ENCODE data around the gene MYO7A.

DNA sequence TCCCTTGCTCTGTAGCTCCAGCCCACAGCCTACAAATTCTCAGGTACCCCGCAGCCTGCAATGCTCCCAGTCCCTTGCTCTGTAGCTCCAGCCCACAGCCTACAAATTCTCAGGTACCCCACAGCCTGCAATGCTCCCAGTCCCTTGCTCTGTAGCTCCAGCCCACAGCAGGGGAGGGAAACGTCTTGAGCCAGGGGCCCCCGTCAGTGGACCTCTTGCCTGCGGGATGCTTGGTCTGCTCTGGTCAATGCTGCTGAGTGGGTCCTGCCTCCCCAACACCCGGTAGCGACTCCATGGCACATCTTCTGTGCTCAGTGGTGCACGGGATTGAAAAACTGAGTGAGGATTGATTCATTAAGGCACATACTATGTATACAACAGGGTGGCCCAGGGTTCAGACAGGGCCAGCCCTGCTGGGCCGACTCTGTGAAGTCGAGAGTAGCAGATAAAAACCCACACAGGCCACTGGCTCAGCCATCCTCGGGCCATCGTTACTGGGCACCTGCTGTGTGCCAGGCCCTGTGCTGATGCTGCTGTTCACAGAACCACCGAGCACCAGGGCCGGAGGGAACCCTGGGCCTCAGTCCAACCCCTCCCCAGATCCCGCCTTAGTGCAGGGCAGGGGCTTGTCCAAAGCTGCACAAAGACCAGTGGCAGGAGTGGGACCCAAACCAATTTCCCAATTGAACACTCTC lies 69.7 kb downstream of the MYO7A start:
- TF ChIP-seq, protein P1, sequence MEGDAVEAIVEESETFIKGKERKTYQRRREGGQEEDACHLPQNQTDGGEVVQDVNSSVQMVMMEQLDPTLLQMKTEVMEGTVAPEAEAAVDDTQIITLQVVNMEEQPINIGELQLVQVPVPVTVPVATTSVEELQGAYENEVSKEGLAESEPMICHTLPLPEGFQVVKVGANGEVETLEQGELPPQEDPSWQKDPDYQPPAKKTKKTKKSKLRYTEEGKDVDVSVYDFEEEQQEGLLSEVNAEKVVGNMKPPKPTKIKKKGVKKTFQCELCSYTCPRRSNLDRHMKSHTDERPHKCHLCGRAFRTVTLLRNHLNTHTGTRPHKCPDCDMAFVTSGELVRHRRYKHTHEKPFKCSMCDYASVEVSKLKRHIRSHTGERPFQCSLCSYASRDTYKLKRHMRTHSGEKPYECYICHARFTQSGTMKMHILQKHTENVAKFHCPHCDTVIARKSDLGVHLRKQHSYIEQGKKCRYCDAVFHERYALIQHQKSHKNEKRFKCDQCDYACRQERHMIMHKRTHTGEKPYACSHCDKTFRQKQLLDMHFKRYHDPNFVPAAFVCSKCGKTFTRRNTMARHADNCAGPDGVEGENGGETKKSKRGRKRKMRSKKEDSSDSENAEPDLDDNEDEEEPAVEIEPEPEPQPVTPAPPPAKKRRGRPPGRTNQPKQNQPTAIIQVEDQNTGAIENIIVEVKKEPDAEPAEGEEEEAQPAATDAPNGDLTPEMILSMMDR (conservative IDR thresholded peaks at IDR 0.05; ENCODE audit: low read depth, low read length) = no peak
- TF ChIP-seq POLR2A (IDR thresholded peaks at IDR 0.05; ENCODE audit: low read depth, low read length) = no peak
- TF ChIP-seq MXI1 (IDR thresholded peaks at IDR 0.05; ENCODE audit: borderline replicate concordance, low read depth, low read length) = no peak
- no peak for TF ChIP-seq RAD21 (IDR thresholded peaks at IDR 0.05; ENCODE audit: low read length)
- TF ChIP-seq CEBPB (IDR thresholded peaks at IDR 0.05; ENCODE audit: low read depth, low read length) = no peak
- no peak for TF ChIP-seq MAZ (IDR thresholded peaks at IDR 0.05; ENCODE audit: borderline replicate concordance, low read depth, low read length)
- TF ChIP-seq, protein P2, sequence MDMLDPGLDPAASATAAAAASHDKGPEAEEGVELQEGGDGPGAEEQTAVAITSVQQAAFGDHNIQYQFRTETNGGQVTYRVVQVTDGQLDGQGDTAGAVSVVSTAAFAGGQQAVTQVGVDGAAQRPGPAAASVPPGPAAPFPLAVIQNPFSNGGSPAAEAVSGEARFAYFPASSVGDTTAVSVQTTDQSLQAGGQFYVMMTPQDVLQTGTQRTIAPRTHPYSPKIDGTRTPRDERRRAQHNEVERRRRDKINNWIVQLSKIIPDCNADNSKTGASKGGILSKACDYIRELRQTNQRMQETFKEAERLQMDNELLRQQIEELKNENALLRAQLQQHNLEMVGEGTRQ (IDR thresholded peaks at IDR 0.05; ENCODE audit: low read depth, low read length) = no peak
- TF ChIP-seq BHLHE40 (IDR thresholded peaks at IDR 0.05; ENCODE audit: low read depth, low read length) = no peak
